Measurements from ENCODE around the gene HOXC9. TPM values are rescaled to one million over a fixed set of nuclear protein-coding genes. Genes with fewer than 3 reads are reported as not detected.

HOXC9 gene
- total RNA-seq, 6 donors from 2014 or later = 0.17 to 0.23 TPM; not detected in 4

GRCh38 chr12:53958128-53958527 lies 41.8 kb upstream of the HOXC9 start:
- no peak for DNase-seq
- ATAC-seq (ENCODE audit: low FRiP score in 2 of 2) = no peak
- WGBS, 2 donors = 30% methylated on average over 3 of the region's 3 CpGs; no CpG with 5 or more reads in 1 of the 2 donors
- Histone ChIP-seq H3K36me3 (no peaks in the 10 kb centered on the region), H3K27me3 (peaks cover 0 to 88% (median 53%) of the 10 kb centered on the region in 4 donors), H3K9me3 (no peaks in the 10 kb centered on the region), H3K4me1 (peaks cover 0 to 25% (median 5%) of the 10 kb centered on the region in 4 donors), H3K27ac (no peak overlapping the region), H3K4me3 (no peak overlapping the region)
- TF ChIP-seq EP300 (IDR thresholded peaks at IDR 0.05) = no peak
- TF ChIP-seq POLR2AphosphoS5 (IDR thresholded peaks at IDR 0.05) = no peak

GRCh38 chr12:53959314-53959713 lies 40.6 kb upstream of the HOXC9 start:
- H3K36me3 ChIP-seq = no peaks in the 10 kb centered on the region
- peaks cover 0 to 86% (median 56%) of the 10 kb centered on the region in 4 donors for H3K27me3 ChIP-seq
- no peak overlapping the region for H3K4me3 ChIP-seq
- WGBS, 2 donors = 6 to 10% methylated on average over 4 of the region's 4 CpGs
- no peaks in the 10 kb centered on the region for H3K9me3 ChIP-seq
- no peak overlapping the region for H3K27ac ChIP-seq
- TF ChIP-seq EP300 (IDR thresholded peaks at IDR 0.05) (no peak), CTCF (IDR thresholded peaks at IDR 0.05) (no peak)
- peaks cover 0 to 28% (median 5%) of the 10 kb centered on the region in 4 donors for H3K4me1 ChIP-seq
- no peak for ATAC-seq (ENCODE audit: low FRiP score in 2 of 2)
- DNase-seq = no peak

GRCh38 chr12:53960187-53961024 lies 39.6 kb upstream of the HOXC9 start:
- TF ChIP-seq CTCF (IDR thresholded peaks at IDR 0.05) = no peak
- Histone ChIP-seq H3K9me3 (no peaks in the 10 kb centered on the region), H3K36me3 (no peaks in the 10 kb centered on the region), H3K27me3 (peaks cover 0 to 83% (median 50%) of the 10 kb centered on the region in 4 donors), H3K4me3 (no peak overlapping the region), H3K27ac (no peak overlapping the region), H3K4me1 (peaks cover 0 to 21% (median 5%) of the 10 kb centered on the region in 4 donors)
- no peak for ATAC-seq (ENCODE audit: low FRiP score in 2 of 2)
- WGBS, 2 donors = 9 to 11% methylated on average over 32 to 33 of the region's 39 CpGs
- DNase-seq = no peak

GRCh38 chr12:53961025-53961761 lies 38.8 kb upstream of the HOXC9 start:
- Histone ChIP-seq H3K27me3 (peaks cover 0 to 83% (median 51%) of the 10 kb centered on the region in 4 donors), H3K4me3 (no peak overlapping the region), H3K4me1 (peaks cover 0 to 23% (median 6%) of the 10 kb centered on the region in 4 donors), H3K27ac (no peak overlapping the region), H3K9me3 (no peaks in the 10 kb centered on the region), H3K36me3 (no peaks in the 10 kb centered on the region)
- 3% methylated on average over 34 of the region's 72 CpGs; no CpG with 5 or more reads in 1 of the 2 donors for WGBS, 2 donors
- ATAC-seq (ENCODE audit: low FRiP score in 2 of 2) = peak in 1 of 2 donors; percentile 29
- TF ChIP-seq CTCF (IDR thresholded peaks at IDR 0.05) = no peak
- no peak for TF ChIP-seq EP300 (IDR thresholded peaks at IDR 0.05)
- TF ChIP-seq POLR2AphosphoS5 (IDR thresholded peaks at IDR 0.05) = no peak
- TF ChIP-seq POLR2A (IDR thresholded peaks at IDR 0.05) = no peak
- peak in 1 of 2 donors; percentile 80 for DNase-seq

GRCh38 chr12:53963005-53963404 lies 37.0 kb upstream of the HOXC9 start:
- peaks cover 0 to 29% (median 12%) of the 10 kb centered on the region in 4 donors for H3K4me1 ChIP-seq
- WGBS, 2 donors = 24 to 30% methylated on average over 7 of the region's 7 CpGs
- H3K9me3 ChIP-seq = no peaks in the 10 kb centered on the region
- ATAC-seq (ENCODE audit: low FRiP score in 2 of 2) (no peak), DNase-seq (no peak)
- peaks cover 0 to 81% (median 46%) of the 10 kb centered on the region in 4 donors for H3K27me3 ChIP-seq
- H3K4me3 ChIP-seq = no peak overlapping the region
- H3K36me3 ChIP-seq = no peaks in the 10 kb centered on the region
- TF ChIP-seq POLR2AphosphoS5 (IDR thresholded peaks at IDR 0.05) = no peak
- TF ChIP-seq EP300 (IDR thresholded peaks at IDR 0.05) = no peak
- TF ChIP-seq POLR2A (IDR thresholded peaks at IDR 0.05) = no peak
- TF ChIP-seq CTCF (IDR thresholded peaks at IDR 0.05) = no peak
- H3K27ac ChIP-seq = no peak overlapping the region

Data from upper lobe of left lung (tissue), 6 donors.